Uterus (tissue), 4 donors: Measurements from ENCODE around the gene PBX1. TPM values are rescaled to one million over a fixed set of nuclear protein-coding genes. Genes with fewer than 3 reads are reported as not detected.

ENCODE experiments used
- DNase-seq, 2 donors: peaks; one replicate each; pipeline ENCODE4 v3.0.0-alpha.2; 2019 to 2020
- H3K27ac ChIP-seq, 2 donors: fragments of 200-600 bp; sonication (generic); 1 replicate in 1 of 2; 2 replicates in 1 of 2; pipeline ENCODE4 v1.5.1; 2016 to 2018
- H3K27me3 ChIP-seq, 2 donors: fragments of 200-600 bp; sonication (generic); one replicate each; pipeline ENCODE4 v1.5.1; 2018 to 2019; ENCODE audit warnings: control low read depth in 1 of 2
- H3K36me3 ChIP-seq, 2 donors: fragments of 200-600 bp; sonication (generic); one replicate each; pipeline ENCODE4 v1.5.1; 2019; ENCODE audit warnings: control low read depth in 1 of 2
- H3K4me1 ChIP-seq, 2 donors: fragments of 200-600 bp; sonication (generic); one replicate each; pipeline ENCODE4 v1.5.1; 2018 to 2019; ENCODE audit warnings: control low read depth in 1 of 2
- H3K4me3 ChIP-seq, 2 donors: fragments of 200-600 bp; sonication (generic); 1 replicate in 1 of 2; 2 replicates in 1 of 2; pipeline ENCODE4 v1.5.1; 2018 to 2019; ENCODE audit warnings: mild to moderate bottlenecking in 1 of 2
- H3K9me3 ChIP-seq, 2 donors: fragments of 200-600 bp; sonication (generic); one replicate each; pipeline ENCODE4 v1.5.1; 2019; ENCODE audit warnings: control low read depth in 1 of 2
- CTCF ChIP-seq, 4 experiments: fragments of 200-600 bp in 2 of 4; fragments of 450-650 bp in 2 of 4; sonication (generic) in 2 of 4; IDR thresholded peaks; one replicate each; pipeline ENCODE4 v1.5.1; 2016 to 2019; ENCODE audit warnings: antibody characterized with exemption in 4 of 4, mild to moderate bottlenecking in 2 of 4, moderate library complexity in 1 of 4
- POLR2A ChIP-seq, 2 donors: fragments of 450-650 bp; IDR thresholded peaks; one replicate each; pipeline ENCODE4 v1.6.1; 2016; ENCODE audit warnings: antibody characterized with exemption in 2 of 2, mild to moderate bottlenecking in 1 of 2, moderate library complexity in 1 of 2
- intact Hi-C: fragments of 100-400 bp; cut with DNase I; formaldehyde crosslinking; loops from one replicate; pipeline ENCODE4 v1.15.1; 2023; ENCODE audit warnings: low total_unique reads
- total RNA-seq, 4 donors: library from RNA; depleted of rRNA in 3 of 4; stranded (reverse); fragments of >200 nt in 3 of 4; gene quantifications; one replicate each; pipeline versions ENCODE4 v1.1.0 to v1.2.4, GENCODE V29; 2014 to 2023
- donor health status: DM: yes; HTN: yes; CAD: no.

The PBX1 gene
- total RNA-seq, 4 donors from 2014 or later: 122 to 831 (median 207) TPM

GRCh38 chr1:164885311-164885710 lies 326.3 kb downstream of the PBX1 start:
- H3K4me1 ChIP-seq: no peaks in the 10 kb centered on the region
- TF ChIP-seq CTCF (IDR thresholded peaks at IDR 0.05): no peak
- TF ChIP-seq POLR2A (IDR thresholded peaks at IDR 0.05): no peak
- intact Hi-C loops: no loop called here
- no peaks in the 10 kb centered on the region for H3K27me3 ChIP-seq
- no peak for DNase-seq
- H3K9me3 ChIP-seq: no peaks in the 10 kb centered on the region
- no peak overlapping the region for H3K27ac ChIP-seq
- no peak overlapping the region for H3K4me3 ChIP-seq
- H3K36me3 ChIP-seq: no peaks in the 10 kb centered on the region

GRCh38 chr1:164886101-164886500 lies 327.1 kb downstream of the PBX1 start:
- no peak for DNase-seq
- no peak overlapping the region for H3K27ac ChIP-seq
- no peak for TF ChIP-seq CTCF (IDR thresholded peaks at IDR 0.05)
- no peak for TF ChIP-seq POLR2A (IDR thresholded peaks at IDR 0.05)
- no peak overlapping the region for H3K4me3 ChIP-seq
- no peaks in the 10 kb centered on the region for H3K9me3 ChIP-seq
- no peaks in the 10 kb centered on the region for H3K4me1 ChIP-seq
- intact Hi-C loops: no loop called here
- H3K27me3 ChIP-seq: no peaks in the 10 kb centered on the region
- no peaks in the 10 kb centered on the region for H3K36me3 ChIP-seq

DNA sequence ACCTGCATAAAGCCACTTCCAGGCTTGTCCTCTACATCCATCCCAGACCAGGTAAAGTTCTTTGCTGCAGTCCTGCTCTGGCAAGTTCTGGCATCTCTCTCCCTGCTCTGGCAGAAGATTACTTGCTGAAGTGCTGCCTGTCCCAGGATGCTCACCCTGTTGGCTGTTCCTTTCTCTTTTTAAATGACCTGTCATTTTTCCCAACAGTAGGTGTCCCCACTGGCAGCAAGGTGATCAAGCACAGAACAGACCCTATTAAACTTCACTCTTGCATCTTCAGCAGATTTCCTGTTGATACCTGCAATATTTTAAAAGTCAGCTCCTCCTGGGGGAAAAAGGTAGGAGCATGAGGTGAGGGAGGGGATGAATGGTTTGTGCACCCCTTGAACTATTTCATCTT lies 332.6 kb downstream of the PBX1 start:
- no peaks in the 10 kb centered on the region for H3K36me3 ChIP-seq
- no peaks in the 10 kb centered on the region for H3K9me3 ChIP-seq
- H3K27me3 ChIP-seq: no peaks in the 10 kb centered on the region
- DNase-seq: no peak
- intact Hi-C loops: no loop called here
- H3K27ac ChIP-seq: no peak overlapping the region
- H3K4me3 ChIP-seq: no peak overlapping the region
- H3K4me1 ChIP-seq: no peaks in the 10 kb centered on the region
- no peak for TF ChIP-seq CTCF (IDR thresholded peaks at IDR 0.05)
- TF ChIP-seq POLR2A (IDR thresholded peaks at IDR 0.05): no peak

DNA sequence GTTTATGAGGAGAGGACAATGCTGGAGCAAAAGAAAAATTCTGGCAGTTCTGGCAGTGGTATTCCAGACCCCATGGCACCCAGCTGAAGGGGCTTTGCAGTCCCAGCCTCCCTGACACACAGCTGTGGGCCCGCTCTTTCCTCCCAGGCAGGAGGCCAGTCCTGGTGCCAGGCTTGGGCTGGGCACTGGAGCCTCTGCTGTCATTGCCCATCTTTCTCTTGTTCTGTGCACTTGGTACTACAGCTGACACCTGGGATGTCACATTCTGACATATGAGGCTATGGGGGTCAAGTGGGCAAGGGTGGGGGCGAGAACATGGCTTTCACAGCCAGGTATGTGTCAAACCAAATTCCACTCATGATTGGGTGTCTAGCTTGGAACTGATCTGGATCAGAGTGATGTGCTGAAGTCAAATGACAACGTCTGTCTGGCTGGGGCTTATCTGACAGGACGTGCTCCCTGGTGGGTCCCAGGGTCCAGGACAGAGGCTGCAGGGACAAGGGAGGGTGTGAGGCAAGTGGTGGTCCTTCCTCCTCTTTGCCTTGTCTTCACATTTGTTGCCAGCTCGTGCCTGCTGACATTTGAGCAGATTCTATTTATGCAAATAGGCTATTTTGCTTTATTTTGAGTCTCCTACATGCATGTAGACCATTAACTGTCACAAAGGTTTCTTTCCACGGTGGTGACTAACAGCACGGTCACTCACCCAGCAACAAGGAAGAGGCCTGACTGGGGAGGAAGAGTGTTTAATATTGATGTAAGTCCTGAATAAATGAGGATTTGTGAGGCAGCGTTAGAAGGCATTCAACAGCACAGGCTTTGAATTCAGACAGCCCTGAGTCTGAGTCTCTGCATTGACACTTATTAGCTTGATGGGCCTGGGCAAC lies 336.3 kb downstream of the PBX1 start:
- intact Hi-C loops: no loop called here
- Histone ChIP-seq H3K9me3 (no peaks in the 10 kb centered on the region), H3K27ac (no peak overlapping the region), H3K4me1 (no peaks in the 10 kb centered on the region), H3K27me3 (no peaks in the 10 kb centered on the region), H3K36me3 (no peaks in the 10 kb centered on the region), H3K4me3 (no peak overlapping the region)
- no peak for DNase-seq
- no peak for TF ChIP-seq POLR2A (IDR thresholded peaks at IDR 0.05)
- TF ChIP-seq CTCF (IDR thresholded peaks at IDR 0.05): no peak

- Histone ChIP-seq H3K4me1 (no peaks in the 10 kb centered on the region), H3K27me3 (no peaks in the 10 kb centered on the region), H3K9me3 (no peaks in the 10 kb centered on the region), H3K27ac (peak overlapping the region; percentile 13 to 22), H3K4me3 (no peak overlapping the region), H3K36me3 (no peaks in the 10 kb centered on the region)
- intact Hi-C loops: no loop called here
- no peak for TF ChIP-seq POLR2A (IDR thresholded peaks at IDR 0.05)
- no peak for TF ChIP-seq CTCF (IDR thresholded peaks at IDR 0.05)
- DNase-seq: no peak
These were observed 342.0 kb downstream of the PBX1 start for GRCh38 chr1:164901031-164901430.
